ENCODE results near the gene IQCK.

DNA sequence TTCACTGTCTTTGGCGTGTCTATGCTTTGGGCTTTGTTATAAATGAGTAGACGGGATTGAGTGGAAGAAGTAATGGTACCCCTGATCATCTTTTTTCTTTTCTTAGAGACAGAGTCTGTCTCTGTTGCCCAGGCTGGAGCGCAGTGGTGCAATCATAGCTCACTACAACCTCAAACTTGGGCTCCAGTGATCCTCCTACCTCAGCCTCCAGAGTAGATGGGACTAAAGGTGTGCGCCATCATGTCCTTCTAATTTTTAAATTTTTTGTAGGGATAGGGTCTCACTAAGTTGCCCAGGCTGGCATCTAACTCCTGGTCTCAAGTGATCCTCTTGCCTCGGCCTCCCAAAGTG lies 181.5 kb downstream of the IQCK start:
- TF ChIP-seq, protein P1, sequence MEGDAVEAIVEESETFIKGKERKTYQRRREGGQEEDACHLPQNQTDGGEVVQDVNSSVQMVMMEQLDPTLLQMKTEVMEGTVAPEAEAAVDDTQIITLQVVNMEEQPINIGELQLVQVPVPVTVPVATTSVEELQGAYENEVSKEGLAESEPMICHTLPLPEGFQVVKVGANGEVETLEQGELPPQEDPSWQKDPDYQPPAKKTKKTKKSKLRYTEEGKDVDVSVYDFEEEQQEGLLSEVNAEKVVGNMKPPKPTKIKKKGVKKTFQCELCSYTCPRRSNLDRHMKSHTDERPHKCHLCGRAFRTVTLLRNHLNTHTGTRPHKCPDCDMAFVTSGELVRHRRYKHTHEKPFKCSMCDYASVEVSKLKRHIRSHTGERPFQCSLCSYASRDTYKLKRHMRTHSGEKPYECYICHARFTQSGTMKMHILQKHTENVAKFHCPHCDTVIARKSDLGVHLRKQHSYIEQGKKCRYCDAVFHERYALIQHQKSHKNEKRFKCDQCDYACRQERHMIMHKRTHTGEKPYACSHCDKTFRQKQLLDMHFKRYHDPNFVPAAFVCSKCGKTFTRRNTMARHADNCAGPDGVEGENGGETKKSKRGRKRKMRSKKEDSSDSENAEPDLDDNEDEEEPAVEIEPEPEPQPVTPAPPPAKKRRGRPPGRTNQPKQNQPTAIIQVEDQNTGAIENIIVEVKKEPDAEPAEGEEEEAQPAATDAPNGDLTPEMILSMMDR (IDR thresholded peaks at IDR 0.05; ENCODE audit: low read depth, low read length) = no peak
- TF ChIP-seq EZH2phosphoT487 (IDR thresholded peaks at IDR 0.05; ENCODE audit: low read depth) = no peak
